ENCODE measurements around the gene CUX1.

- TF ChIP-seq POLR2A (IDR thresholded peaks at IDR 0.05) (no peak), CTCF (IDR thresholded peaks at IDR 0.05) (no peak)
These were observed 62.1 kb downstream of the CUX1 start for GRCh38 chr7:101879565-101879964.

Measured in suprapubic skin (tissue), 3 donors.